ENCODE measurements around the gene CLMP.
"Not testable (repeated sequence)": the region's sequence is repeated elsewhere in the genome, so short reads cannot be mapped to it uniquely, and the experiment has no call there.

The CLMP gene

DNA sequence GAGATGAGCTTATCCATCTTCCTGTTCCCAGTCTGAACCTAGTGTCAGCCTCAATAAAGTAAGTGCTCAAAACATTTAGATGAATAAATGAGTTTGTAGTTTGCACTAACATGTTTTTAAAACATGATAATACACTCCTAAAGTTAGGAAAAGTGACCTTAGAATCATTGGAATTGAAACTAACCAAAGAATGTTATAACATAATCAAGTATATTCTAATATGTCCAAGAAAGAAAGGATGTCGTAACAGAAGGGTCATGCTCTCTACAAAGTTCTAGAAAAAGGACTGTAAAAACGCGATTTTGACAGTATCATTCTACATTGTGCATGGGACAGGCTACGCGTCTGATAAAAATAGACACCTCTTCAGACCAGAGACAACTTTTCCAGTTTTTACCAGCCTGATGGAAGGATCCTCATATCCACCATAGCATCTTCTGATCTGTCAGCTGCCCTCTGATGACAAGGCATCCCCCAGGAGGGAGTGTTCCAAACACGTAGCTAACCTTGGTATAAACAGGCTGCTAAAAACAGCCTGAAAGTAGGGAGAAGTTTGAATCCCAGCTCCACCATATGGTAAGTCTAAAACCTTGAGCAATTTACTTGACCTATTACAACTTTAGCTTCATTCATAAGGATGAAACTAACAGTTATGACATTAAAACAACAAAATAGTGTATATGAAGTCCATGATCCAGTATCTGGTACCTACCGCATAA, 30.2 kb downstream of the CLMP start:
- no peak for DNase-seq

DNA sequence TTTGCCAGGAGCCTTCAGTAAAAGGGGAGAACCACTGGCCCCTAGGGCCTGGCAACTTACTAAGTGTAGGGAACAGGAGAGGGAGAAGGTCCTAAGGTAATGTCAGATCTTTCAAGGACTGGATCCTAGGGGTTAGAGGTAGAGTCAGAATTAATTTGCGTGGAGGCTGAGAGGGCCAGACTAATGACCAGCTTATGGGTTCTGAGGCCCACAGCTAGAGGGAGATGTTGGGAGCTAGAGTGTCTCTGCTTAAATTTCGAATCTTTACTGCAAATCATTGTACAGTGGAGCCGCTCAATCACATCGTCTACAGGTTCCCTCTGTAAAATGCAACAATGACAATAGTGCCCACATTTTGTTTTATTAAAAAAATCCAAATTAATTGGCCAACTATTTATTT, 31.4 kb downstream of the CLMP start:
- no peak for DNase-seq

DNA sequence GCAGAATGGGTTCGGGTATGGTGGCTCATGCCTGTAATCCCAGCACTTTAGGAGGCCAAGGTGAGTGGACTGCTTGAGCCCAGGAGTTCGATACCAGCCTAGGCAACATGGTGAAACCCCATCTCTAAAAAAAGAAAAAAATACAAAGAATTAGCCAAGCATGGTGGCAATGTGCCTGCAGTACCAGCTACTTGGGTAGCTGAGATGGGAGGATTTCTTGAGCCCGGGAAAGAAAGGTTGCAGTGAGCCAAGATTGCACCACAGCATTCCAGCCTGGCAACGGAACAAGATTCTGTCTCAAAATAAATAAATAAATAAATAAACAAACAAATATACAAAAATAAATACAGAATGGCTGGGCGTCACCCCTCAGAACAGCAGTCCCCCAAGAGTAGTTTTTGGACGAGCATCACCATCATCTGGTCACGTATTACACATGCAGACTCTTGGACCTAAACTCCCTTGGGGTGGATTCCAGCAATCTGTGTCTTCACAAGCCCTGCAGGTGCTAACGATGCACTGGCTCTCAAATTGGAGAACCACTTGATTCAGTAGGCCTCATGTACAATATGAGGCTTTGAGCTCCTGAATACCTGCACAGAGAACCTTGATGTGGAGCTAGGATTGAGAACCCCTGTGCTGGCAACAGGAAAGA, 33.5 kb downstream of the CLMP start:
- DNase-seq: no peak

DNA sequence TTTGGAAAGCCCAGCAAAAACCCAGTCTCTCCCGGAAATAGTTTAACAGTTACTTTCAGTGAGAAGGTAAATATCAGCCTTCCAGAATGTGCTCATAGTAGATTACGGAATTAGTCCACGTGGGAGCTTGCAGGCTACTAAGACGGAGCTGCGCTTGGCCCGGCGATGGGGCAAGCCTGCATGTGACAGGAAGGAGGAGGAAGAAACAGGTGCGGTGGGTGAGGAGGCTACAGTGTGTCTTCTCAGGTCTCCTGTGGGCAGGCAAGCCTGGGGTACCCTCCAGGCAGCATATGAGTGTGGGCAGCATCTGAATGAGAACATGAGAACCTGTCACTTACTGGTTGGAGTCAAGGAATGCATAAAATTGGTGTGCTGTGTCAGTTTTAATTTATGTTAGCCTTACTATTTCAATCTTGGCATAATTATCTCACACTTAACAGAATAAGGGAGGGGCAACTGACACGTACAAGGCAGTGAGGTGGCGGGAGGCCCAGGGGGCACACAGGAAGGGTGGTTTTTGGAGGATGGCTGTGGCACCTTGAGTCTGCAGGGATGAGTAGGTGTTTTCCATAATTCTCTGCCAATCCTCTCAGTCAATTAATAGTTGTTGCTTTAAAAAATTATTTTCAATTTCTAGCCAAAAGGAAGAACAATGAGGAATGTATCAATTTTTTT, 35.7 kb downstream of the CLMP start:
- peak; percentile 4 for DNase-seq

DNA sequence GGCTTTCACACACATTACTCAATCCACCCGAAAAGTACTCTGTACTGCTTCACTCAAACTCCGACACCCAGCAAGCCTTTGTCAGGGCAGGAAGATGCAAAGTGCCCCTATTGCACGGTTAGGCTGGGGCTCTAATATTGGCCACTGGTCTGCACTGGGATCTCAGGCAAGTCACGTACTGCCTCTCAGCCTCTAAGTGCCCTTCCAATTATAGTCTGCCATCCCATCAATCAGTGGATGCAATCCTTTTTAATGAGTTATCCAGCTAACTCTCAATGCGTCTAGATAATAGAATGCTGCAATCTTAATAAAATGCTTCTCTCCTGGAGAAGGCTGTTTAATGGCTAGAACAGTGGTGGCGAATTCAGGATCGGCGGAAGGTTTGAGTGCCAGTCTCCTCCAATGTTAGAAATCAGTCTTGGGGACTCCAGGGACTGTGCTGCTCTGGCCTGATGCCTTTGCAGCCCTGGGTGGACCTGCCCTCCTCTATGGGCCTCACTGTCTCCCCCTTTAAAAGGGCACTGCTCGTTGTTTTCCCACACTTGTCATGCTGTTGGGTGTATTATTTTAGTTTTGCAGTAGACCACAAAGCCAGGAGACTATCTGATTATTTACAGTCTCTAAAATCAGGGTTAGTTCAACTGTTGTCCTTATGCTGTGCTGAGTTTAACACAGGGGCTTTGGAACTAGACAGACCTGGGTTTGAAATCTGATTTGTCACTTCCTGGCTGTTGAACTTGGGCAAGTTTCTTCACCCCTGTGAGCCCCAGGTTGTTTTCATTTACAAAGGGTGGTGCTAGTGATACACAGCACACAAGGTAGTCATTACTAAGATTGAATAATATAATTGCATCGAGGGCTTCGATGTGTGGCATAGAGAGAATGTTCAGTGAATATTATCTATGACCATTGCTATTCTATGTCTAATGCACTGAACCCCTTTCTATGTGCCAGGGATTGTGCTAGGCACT, 36.7 kb downstream of the CLMP start:
- no peak for DNase-seq

DNA sequence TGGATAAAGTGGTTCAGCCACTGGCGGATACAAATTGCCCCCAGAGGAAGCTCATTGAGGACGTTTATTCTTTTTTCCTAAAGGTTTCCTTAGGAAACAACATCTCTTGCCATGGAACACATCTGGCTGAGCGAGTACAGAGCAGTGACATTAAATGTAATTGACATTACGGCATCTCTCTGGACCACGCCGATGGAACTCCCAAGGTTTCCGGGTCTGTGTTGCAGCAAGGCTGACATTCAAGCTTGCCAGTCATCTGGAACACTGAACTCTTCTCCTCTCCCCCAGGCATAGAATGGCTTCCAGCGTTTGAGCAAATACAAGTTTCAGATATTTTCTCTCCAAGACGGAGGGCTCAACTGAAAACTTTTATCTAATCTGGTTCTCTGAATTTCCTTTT, 42.1 kb downstream of the CLMP start:
- no peak for DNase-seq

DNA sequence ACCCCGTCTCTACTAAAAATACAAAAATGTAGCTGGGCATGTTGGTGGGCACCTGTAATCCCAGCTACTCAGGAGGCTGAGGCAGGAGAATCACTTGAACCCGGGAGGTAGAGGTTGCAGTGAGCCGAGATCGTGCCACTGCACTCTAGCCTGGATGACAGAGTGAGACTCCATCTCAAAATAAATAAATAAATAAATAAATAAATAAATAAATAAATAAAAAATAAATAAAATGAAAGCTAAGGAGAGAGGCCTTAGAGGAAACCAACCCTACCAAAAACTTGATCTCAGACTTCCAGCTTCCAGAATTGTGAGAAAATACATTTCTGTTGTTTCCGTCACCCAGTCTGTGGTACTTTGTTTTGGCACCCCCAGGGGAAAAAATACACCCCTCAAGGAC, 42.7 kb downstream of the CLMP start:
- not testable (repeated sequence) for DNase-seq

DNA sequence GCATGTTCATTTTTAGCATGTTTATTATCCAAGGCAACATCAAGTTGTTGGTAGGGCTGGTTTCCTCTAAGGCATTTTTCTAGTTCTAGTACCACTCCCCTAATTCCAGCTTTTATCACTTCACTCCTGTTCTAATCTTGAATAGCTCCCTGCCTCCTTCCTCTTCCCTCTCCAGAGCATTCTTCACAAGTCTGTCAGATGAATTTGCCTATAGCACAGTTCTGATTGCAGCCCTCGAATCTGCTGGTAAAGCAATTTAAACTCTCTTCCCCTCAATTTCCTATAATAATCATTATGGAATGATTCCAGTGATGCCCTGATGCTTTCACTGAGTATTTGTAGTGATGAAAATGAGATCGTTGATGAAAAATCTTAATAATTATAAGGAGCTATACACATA, 43.3 kb downstream of the CLMP start:
- no peak for DNase-seq

DNA sequence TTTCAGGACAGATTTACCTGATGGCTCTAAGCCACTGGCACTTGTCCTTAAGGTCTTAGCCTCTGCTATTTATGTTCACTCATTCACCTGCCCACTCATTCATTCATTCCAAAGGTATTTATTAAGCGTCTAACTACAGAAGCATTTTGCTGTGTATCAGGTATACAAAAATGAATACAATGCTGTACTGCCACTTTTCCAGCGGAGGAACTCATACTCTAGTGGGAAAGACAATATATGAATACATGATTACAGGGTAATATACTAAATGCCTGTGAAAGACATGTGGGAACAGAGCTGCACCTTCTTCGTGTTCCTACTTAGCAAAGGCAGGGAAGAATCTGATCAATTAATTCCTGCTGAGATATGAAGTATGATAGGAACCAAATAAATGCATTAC, 43.7 kb downstream of the CLMP start:
- no peak for DNase-seq

DNA sequence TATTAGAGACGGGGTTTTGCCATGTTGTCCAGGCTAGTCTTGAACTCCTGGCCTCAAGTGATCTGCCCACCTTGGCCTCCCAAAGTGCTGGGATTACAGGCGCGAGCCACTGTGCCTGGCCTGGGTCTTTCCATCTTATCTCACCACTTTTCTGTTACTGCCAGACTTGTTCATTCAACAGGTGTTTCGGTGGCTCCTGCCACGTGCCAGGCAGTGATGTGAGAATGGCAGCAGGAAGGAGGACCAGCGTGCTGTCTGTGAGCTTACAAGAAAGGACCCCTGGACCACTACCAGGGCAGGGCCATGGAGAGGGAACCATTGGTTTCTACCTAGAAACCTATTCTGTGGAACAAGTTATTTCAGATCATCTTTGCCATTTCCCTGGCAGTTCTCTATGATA, 44.2 kb downstream of the CLMP start:
- no peak for DNase-seq

DNA sequence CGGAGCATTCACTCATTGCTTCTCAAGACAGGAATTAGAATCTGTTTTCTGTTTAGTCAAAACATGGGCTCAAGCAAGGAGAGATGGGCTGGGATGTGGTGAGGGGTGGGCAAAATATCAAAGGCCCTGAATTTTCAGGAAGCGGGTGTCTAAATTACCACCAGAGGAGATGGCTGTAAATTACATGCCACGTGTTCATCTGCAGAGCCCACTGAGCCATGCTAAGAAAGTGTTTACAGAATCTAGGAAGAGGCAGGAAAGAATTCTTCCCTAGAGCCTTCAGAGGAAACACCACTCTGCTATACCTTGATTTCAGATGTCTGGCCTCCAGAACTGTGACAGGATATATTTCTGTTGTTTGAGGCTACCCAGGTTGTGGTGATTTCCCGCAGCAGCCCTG, 46.1 kb downstream of the CLMP start:
- DNase-seq: no peak

DNA sequence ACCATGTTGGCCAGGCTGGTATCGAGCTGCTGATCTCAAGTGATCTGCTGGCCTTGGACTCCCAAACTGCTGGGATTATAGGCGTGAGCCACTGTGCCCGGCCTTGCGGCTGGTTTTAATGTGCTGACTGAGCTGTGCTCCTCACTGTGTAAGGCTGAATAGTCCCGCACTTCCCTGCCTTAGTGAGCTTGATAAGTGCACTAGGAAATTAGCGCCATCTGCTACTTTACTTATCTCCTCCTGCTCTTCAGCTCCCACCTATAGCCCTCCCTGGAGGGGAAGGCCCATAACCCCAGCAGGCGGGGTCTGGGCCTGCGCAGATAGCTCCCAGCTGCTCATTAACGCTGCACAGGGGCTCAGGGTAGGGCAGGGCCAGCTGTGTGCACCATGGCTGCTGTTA, 49.4 kb downstream of the CLMP start:
- DNase-seq: no peak

DNA sequence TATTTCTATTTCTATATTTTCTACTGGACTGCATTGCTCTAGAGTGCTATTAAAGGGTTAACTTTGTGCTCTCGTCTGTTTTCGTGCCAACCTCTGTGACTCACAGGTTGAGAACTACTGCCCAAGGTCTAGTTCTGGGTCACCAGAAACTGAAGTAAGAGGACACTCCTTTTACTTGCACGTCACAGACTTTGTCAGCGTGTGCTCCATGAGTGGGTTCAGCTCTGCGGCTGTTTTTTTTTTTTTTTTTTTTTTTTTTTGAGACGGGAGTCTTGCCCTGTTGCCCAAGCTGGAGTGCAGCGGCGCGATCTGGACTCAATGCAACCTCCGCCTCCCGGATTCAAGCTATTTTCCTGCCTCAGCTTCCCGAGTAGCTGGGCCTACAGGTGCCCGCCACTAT, 49.8 kb downstream of the CLMP start:
- no peak for DNase-seq

DNA sequence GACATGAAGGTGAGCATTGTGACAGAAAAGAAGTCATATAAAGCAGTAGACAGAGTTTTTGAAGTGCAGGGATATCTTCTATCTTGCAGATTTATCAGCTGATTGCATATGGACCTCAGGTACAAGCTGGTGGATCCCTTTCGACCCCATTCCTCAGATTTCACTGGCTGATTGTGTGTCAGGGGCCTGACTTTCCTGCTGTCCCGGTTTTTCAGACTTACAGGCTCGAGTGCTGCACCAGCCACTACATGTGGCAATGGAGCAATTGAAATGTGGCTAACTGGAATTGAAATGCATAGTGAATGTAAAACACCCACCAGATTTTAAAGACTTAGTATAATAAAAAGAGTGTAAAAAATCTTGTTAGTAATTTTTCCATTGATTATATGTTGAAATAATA, 50.3 kb downstream of the CLMP start:
- DNase-seq: no peak

DNA sequence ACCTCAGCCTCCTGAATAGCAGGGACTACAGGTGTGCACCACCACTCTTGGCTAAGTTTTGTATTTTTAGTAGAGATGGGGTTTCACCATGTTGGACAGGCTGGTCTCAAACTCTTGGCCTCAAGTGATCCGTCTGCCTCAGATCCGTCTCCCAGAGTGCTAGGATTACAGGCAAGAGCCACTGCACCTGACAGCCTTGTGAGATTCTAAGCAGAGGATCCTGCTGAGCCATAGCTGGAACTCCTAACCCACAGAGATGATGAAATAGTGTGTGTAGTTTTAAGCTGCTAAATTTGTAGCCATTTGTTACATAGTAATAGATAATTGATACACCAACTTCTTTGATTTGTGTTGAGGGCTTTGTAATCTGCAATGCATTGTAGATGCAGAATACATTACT, 51.1 kb downstream of the CLMP start:
- DNase-seq: no peak

DNA sequence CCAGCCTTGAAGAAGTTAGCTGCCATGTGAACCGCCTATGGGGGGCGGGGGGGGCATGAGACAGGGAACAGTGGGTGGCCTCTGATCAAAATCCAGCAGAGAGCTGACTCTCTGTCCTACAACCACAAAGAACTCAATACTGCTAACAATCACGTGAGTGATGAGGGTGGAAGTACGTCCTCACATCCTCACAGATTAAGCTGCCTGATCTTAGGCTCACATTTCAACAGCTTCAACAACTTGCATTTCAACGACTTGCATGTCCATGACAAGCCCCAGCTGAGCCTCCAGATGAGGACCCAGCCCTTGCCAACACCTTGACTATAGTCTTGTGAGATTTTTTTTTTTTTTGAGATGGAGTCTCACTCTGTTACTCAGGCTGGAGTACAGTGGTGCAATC, 51.6 kb downstream of the CLMP start:
- no peak for DNase-seq

DNA sequence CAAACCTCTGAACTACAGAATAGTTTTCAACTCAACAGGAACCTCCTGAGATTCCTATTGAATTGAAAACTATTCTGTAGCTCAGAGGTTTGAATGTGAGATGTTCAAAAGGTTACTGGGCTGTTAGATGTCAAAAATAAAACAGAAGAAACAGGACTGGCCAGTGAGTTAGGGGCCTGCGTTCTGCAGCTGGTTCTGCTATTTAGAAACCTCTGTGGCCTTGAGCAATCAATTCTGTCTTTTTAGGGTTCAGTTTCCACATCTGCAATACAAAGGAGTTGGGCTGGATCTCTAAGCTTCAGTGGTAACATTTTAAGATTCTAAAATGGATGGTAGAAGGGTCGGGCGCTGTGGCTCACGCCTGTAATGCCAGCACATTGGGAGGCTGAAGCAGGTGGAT, 55.8 kb downstream of the CLMP start:
- no peak for DNase-seq

DNA sequence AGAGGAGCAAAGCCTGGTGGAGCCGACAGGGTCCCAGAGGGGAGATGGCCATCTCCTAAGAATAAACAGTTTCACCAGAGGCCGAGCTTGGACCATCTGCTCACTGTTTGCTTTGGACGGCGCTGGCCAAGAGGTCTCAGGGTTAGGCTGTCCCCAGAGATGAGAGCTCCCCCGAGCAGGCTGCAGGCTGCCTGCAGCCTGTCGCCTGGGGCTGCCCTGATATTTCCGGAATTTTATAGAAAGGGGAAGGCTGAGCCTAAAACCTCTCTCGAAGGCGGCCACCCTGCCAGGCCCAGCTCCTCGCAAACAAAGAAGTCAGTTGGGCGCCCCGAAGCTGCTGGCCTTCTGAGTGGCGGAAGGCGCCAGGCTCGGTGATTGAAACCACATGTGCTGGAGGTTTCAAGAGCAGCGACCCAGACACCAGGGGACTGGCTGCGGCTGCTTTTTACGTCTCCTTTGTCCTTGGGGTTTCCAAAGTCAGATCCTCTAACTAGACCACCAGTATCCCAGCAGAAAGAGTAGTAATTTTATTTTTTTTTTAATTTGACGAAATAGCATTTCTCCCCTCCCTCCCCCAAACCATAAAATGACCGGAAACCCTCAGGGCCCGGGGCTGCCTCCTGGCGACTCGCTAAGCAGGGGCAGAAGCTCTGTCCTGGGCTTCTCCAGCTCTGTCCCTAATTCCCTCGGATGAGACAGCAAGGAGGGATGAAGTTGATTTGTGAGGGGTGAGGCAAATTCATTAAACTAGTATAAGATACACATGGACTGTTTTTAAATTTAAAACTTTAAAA, 57.4 kb downstream of the CLMP start:
- no peak for DNase-seq

DNA sequence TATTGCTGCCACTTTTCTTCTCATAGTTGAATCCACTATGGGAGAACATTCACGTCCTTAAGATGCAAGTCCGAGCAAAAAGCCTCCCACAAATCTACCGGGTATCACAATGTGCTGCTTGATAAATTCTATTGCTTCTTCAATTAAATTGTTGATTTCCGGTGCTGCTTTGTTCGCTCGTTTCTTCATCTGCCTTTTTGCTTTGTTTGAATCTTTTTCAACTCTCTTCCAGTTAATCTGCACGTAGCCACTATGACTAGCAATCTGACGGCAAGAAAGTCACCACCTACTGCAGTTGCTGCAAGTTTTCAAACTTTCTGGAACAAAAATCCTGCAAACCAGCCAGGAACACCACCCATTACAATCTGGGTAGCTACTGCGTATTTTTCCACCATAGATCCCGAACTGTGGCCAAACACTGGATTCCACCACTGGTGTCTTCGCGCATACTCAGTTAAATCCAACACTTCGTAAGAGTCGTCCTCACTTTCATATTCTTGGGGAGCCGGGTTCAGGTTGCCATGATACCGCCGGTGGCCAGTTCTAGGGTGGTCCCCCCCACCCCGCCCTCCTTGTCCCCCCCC, 59.1 kb downstream of the CLMP start:
- no peak for DNase-seq

DNA sequence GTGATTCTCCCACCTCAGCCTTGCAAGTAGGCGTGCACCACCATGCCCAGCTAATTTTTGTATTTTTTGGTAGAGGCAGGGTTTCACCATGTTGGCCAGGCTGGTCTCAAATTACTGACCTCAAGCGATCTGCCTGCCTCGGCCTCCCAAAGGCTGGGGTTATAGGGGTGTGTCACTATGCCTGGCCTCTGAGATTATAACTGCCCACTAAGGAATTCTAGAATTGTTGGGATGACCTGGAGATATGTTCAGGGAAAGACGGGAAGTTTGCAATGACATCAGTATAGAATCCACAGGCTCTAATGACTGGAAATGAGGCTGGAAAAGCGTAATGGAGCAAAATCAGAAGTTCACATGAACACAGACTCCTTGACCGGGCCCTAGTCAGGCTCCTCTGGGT, 62.2 kb downstream of the CLMP start:
- DNase-seq: no peak

DNA sequence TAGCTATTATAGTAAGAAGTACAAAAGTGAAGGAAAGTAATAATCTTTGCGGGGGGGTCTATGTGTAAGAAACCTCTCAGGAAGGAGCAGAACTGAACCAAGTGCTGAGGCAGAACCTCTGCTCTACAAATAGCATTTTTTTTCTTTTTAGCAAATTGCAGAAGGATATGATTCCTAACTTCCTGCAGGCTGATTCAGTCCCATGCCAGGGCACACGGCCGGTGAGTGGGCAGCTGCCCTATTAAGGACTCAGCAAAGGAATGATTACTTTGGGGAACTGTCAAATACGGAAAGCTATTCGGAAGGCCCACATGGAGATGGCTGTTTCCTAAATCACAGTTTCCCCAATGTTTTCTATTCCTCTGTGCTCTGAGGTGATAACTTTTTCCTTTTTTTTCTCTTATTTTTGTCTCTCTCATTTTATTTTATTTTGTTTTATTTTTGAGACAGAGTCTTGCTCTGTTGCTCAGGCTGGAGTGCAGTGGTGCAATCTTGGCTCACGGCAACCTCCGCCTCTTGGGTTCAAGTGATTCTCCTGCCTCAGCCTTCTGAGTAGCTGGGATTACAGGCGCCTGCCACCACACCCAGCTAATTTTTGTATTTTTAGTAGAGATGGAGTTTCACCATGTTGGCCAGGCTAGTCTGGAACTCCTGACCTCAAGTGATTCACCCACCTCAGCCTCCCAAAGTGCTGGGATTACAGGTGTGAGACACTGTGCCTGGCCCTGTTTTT, 62.8 kb downstream of the CLMP start:
- DNase-seq: not testable (repeated sequence)
